GM23248 (cell line): ENCODE results near the gene CCL22. TPM values are rescaled to one million over a fixed set of nuclear protein-coding genes. Genes with fewer than 3 reads are reported as not detected.

Experiments
- DNase-seq: peaks from one replicate; pipeline ENCODE4 v3.0.0-alpha.2; 2015
- H2AFZ ChIP-seq: fragments of 200-600 bp; sonication (generic); 2 replicates; pipeline ENCODE4 v1.6.1; 2016; ENCODE audit warnings: antibody characterized with exemption
- H3F3A ChIP-seq: fragments of 200-600 bp; sonication (generic); 2 replicates; pipeline ENCODE4 v1.6.1; 2016; ENCODE audit warnings: mild to moderate bottlenecking, antibody characterized with exemption, mixed run types; ENCODE audit not compliant: insufficient read depth
- H3K27ac ChIP-seq: fragments of 200-600 bp; sonication (generic); 2 replicates; pipeline ENCODE4 v1.5.1; 2016; ENCODE audit warnings: mild to moderate bottlenecking
- H3K27me3 ChIP-seq: fragments of 200-600 bp; sonication (generic); replicated peaks from 2 replicates; pipeline ENCODE4 v1.6.1; 2016; ENCODE audit warnings: mild to moderate bottlenecking; ENCODE audit not compliant: insufficient read depth
- H3K36me3 ChIP-seq: fragments of 200-600 bp; sonication (generic); 2 replicates; pipeline ENCODE4 v1.6.1; 2016; ENCODE audit warnings: low read depth, mild to moderate bottlenecking
- H3K4me1 ChIP-seq: fragments of 200-600 bp; sonication (generic); 2 replicates; pipeline ENCODE4 v1.6.1; 2016; ENCODE audit warnings: mild to moderate bottlenecking; ENCODE audit not compliant: insufficient read depth
- H3K4me2 ChIP-seq: fragments of 200-600 bp; sonication (generic); one replicate; pipeline ENCODE4 v1.6.1; 2016; ENCODE audit warnings: mild to moderate bottlenecking; ENCODE audit not compliant: unreplicated experiment
- H3K4me3 ChIP-seq: fragments of 200-600 bp; sonication (generic); 2 replicates; pipeline ENCODE4 v1.5.1; 2016; ENCODE audit warnings: mild to moderate bottlenecking
- H3K79me2 ChIP-seq: fragments of 200-600 bp; sonication (generic); 2 replicates; pipeline ENCODE4 v1.6.1; 2016; ENCODE audit warnings: mild to moderate bottlenecking; ENCODE audit not compliant: insufficient read depth
- H3K9ac ChIP-seq: fragments of 200-600 bp; sonication (generic); 2 replicates; pipeline ENCODE4 v1.6.1; 2016; ENCODE audit warnings: mild to moderate bottlenecking
- H3K9me2 ChIP-seq: fragments of 200-600 bp; sonication (generic); 2 replicates; pipeline ENCODE4 v1.6.1; 2016; ENCODE audit warnings: mixed run types, mild to moderate bottlenecking, moderate library complexity; ENCODE audit not compliant: insufficient read depth
- H3K9me3 ChIP-seq: fragments of 200-600 bp; sonication (generic); one replicate; pipeline ENCODE4 v1.6.1; 2017; ENCODE audit warnings: low read depth
- H4K20me1 ChIP-seq: fragments of 200-600 bp; sonication (generic); 2 replicates; pipeline ENCODE4 v1.6.0; 2016; ENCODE audit not compliant: insufficient read depth
- EZH2 ChIP-seq: fragments of 200-600 bp; sonication (generic); IDR thresholded peaks from 2 replicates; pipeline ENCODE4 v1.6.1; 2018; ENCODE audit warnings: antibody characterized with exemption, mild to moderate bottlenecking; ENCODE audit not compliant: insufficient read depth, poor library complexity, severe bottlenecking
- EZH2phosphoT487 ChIP-seq: fragments of 200-600 bp; sonication (generic); IDR thresholded peaks from 2 replicates; pipeline ENCODE4 v1.6.1; 2018; ENCODE audit warnings: antibody characterized with exemption, moderate library complexity, mild to moderate bottlenecking, low read depth; ENCODE audit not compliant: insufficient read depth
- WGBS, 2 experiments: methylation state at CpG; one replicate each; pipeline ENCODE4 v1.1.6; 2015 to 2017; ENCODE audit warnings: low lambda C conversion rate in 2 of 2, low coverage in 1 of 2; ENCODE audit errors: missing lambda C conversion rate in 2 of 2; 5-methylcytosine and 5-hydroxymethylcytosine counted together
- in situ Hi-C: fragments of 300-500 bp; cut with MboI; formaldehyde crosslinking; loops from 2 replicates; pipeline ENCODE4 v1.15.0; 2020
- polyA plus RNA-seq: library from polyadenylated mRNA; unstranded; fragments of >200 nt; fragmentation: Nextera tagmentation; extraction: Ambion mirVana; gene quantifications from 2 replicates; pipeline ENCODE4 v1.2.1, GENCODE V29; 2016
- total RNA-seq: library from RNA; depleted of rRNA; stranded (reverse); fragments of >200 nt; shearing (Covaris generic); gene quantifications from 2 replicates; pipeline ENCODE4 v1.2.3, GENCODE V29; 2014; rRNA removed

The CCL22 gene
- total RNA-seq = not detected in 2 replicates
- 0.10 and 0.13 TPM in 2 replicates for polyA plus RNA-seq

GRCh38 chr16:57358527-57359095 is at the start of gene CCL22:
TSS of gene CCL22 (plus strand) at chr16:57358783. CDS start at chr16:57358817, 34 bp downstream.
- no peak within 1 kb of the TSS for H3K4me3 ChIP-seq
- in situ Hi-C loops = no loop called here
- H3K9ac ChIP-seq = no peak within 1 kb of the TSS
- H3K79me2 ChIP-seq = no peaks in the 10 kb centered on the region
- WGBS, 2 experiments = 81 to 85% methylated on average over 9 of the region's 9 CpGs
- no peak within 1 kb of the TSS for H3K27ac ChIP-seq
- H3K4me1 ChIP-seq = no peaks in the 10 kb centered on the region
- no peaks in the 10 kb centered on the region for H3K9me3 ChIP-seq
- TF ChIP-seq EZH2 (no peak), EZH2phosphoT487 (no peak)
- no peak within 1 kb of the TSS for H2AFZ ChIP-seq
- H3K27me3 ChIP-seq = peaks cover 14% of the 10 kb centered on the region; the same call in 1 of the 2 replicates
- H3K4me2 ChIP-seq = no peak within 1 kb of the TSS
- H4K20me1 ChIP-seq = no peaks in the 10 kb centered on the region
- H3F3A ChIP-seq = no peaks in the 10 kb centered on the region
- no peaks in the 10 kb centered on the region for H3K9me2 ChIP-seq
- H3K36me3 ChIP-seq = no peaks in the 10 kb centered on the region
- no peak for DNase-seq

GRCh38 chr16:57310801-57311200 is 47.8 kb upstream of the CCL22 start:
- Histone ChIP-seq H3K9me3 (no peaks in the 10 kb centered on the region), H4K20me1 (no peaks in the 10 kb centered on the region), H3K4me3 (no peak overlapping the region), H3K4me2 (no peak overlapping the region), H3K27ac (no peak overlapping the region), H3K9ac (no peak overlapping the region), H3K79me2 (no peaks in the 10 kb centered on the region), H3K27me3 (peaks cover 12% of the 10 kb centered on the region; the same call in 1 of the 2 replicates), H2AFZ (no peak overlapping the region), H3K9me2 (no peaks in the 10 kb centered on the region), H3K36me3 (no peaks in the 10 kb centered on the region), H3K4me1 (no peaks in the 10 kb centered on the region), H3F3A (no peaks in the 10 kb centered on the region)
- WGBS, 2 experiments = 11 to 14% methylated on average over 4 of the region's 4 CpGs
- in situ Hi-C loops = no loop called here
- DNase-seq = no peak
- TF ChIP-seq EZH2 (no peak), EZH2phosphoT487 (no peak)

GRCh38 chr16:57313509-57313908 is 45.1 kb upstream of the CCL22 start:
- H2AFZ ChIP-seq = no peak overlapping the region
- H4K20me1 ChIP-seq = no peaks in the 10 kb centered on the region
- peaks cover 12% of the 10 kb centered on the region for H3K4me1 ChIP-seq
- H3K9me3 ChIP-seq = no peaks in the 10 kb centered on the region
- in situ Hi-C loops = no loop called here
- no peak overlapping the region for H3K27ac ChIP-seq
- no peaks in the 10 kb centered on the region for H3K79me2 ChIP-seq
- H3K4me3 ChIP-seq = no peak overlapping the region
- H3K9me2 ChIP-seq = no peaks in the 10 kb centered on the region
- no peaks in the 10 kb centered on the region; the same call in 1 of the 2 replicates for H3K27me3 ChIP-seq
- DNase-seq = no peak
- H3K4me2 ChIP-seq = no peak overlapping the region
- WGBS, 2 experiments = 85 to 89% methylated on average over 2 of the region's 2 CpGs
- H3K36me3 ChIP-seq = no peaks in the 10 kb centered on the region
- TF ChIP-seq EZH2 (no peak), EZH2phosphoT487 (no peak)
- no peaks in the 10 kb centered on the region for H3F3A ChIP-seq
- no peak overlapping the region for H3K9ac ChIP-seq

- no peak overlapping the region for H2AFZ ChIP-seq
- H3K36me3 ChIP-seq = no peaks in the 10 kb centered on the region
- in situ Hi-C loops = no loop called here
- H3K27me3 ChIP-seq = no peaks in the 10 kb centered on the region; the same call in 1 of the 2 replicates
- 83 to 100% methylated on average over 1 of the region's 1 CpG for WGBS, 2 experiments
- no peak overlapping the region for H3K27ac ChIP-seq
- no peak overlapping the region for H3K4me2 ChIP-seq
- H3K4me1 ChIP-seq = peaks cover 12% of the 10 kb centered on the region
- H3F3A ChIP-seq = no peaks in the 10 kb centered on the region
- TF ChIP-seq EZH2 = no peak
- no peak for TF ChIP-seq EZH2phosphoT487
- no peaks in the 10 kb centered on the region for H3K9me2 ChIP-seq
- no peak overlapping the region for H3K4me3 ChIP-seq
- no peak for DNase-seq
- H3K79me2 ChIP-seq = no peaks in the 10 kb centered on the region
- no peak overlapping the region for H3K9ac ChIP-seq
- H3K9me3 ChIP-seq = no peaks in the 10 kb centered on the region
- no peaks in the 10 kb centered on the region for H4K20me1 ChIP-seq
Observed at GRCh38 chr16:57314161-57314785, 44.3 kb upstream of the CCL22 start.
